ENCODE data around the gene TBC1D3I.
A peak's percentile ranks its signal among the peaks of the same experiment; 100 is the strongest.
"Not testable (repeated sequence)": the region's sequence is repeated elsewhere in the genome, so short reads cannot be mapped to it uniquely, and the experiment has no call there.

Gene TBC1D3I
- total RNA-seq, result 0 to 0.11 (median 0) reads per million in 17 experiments

DNA sequence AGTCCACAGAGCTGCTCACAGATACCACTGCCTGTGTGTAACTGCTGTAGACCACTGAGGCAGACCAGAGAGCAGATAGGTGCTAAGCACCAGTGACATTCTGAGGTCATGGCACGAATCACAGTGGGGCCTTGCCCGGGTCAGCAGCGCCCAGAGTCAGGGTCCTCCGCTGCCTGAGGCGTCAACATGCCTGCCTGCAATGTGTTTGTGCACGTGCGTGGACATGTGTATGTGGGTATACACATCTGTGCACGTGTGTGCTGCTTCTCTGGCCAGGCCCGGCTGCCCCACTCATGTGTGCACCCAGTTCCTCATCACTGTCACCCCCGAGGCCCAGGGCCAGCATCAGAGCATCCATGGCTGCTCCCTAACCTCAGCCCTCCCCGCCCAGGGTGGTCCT lies at the start of gene TBC1D3I:
TSS of gene TBC1D3I (minus strand) at position 101 of the 400 bp plus-strand sequence. CDS start 1,585 bp downstream, outside the sequence.
- not testable (repeated sequence) for DNase-seq

- not testable (repeated sequence) for DNase-seq
Observed at GRCh38 chr17:36295161-36295560, 30.8 kb upstream of the TBC1D3I start.

- not testable (repeated sequence) for DNase-seq
Observed at GRCh38 chr17:36289965-36290612, 25.7 kb upstream of the TBC1D3I start.

DNA sequence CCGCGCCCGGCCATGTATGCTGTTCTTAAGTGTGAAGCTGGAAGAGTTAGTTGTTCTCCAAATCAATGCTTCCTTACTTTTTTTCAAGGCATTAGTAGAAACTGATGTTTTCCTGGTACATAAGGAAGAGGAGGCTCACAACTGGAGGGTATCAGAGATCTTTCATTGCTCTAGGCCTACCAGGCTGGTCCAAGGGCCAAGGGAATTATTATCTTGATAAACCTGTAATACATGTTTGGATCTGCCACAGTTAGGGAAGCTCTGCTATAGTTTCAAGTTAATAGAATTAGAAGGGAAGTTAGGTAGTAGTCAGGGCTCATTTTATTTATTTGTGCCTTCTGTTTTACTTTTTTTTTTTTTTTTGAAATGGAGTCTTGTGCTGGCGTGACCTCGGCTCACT lies 19.8 kb upstream of the TBC1D3I start:
- DNase-seq, result not testable (repeated sequence)

- not testable (repeated sequence) for DNase-seq
Observed at GRCh38 chr17:36283256-36283655, 18.9 kb upstream of the TBC1D3I start.

DNA sequence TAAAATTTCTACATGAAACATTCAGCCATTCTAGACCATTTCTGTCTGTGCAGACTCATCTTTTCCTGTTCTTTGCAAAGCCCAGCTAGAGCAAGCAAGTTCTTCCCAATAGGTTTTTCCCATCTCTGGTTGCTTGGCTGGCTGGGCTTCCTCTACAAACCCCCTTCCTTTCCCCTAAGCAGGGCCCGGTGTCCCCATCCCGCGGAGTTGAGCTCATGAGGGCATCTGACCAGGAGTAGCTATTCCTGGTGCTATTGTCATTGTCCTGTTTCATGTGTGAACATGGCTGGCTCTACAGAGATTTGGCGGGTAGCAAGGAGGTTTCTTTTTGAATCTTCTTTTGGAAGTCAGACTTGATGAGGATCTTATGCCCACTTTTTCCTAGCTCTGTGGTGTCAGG lies 22.3 kb downstream of the TBC1D3I start:
- DNase-seq, result not testable (repeated sequence)

DNA sequence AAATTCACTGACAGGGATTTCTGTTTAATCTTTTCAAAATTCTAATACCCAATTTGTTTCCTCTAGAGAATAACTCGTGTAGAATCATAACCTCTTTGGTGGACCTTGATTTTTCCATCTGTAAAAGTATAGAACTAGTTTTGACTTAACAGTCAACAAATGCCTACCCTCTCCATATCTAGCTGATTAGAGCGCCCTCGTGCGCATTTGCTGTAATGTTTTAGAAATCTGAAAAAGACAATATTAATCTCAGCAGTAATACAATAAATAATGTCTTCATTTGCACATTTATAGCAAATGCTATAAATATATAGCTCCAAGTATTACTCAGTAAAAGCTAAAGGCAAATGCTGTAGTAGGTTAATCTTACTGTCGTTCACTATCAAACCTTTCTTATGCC lies 34.7 kb downstream of the TBC1D3I start:
- DNase-seq, result not testable (repeated sequence)

DNA sequence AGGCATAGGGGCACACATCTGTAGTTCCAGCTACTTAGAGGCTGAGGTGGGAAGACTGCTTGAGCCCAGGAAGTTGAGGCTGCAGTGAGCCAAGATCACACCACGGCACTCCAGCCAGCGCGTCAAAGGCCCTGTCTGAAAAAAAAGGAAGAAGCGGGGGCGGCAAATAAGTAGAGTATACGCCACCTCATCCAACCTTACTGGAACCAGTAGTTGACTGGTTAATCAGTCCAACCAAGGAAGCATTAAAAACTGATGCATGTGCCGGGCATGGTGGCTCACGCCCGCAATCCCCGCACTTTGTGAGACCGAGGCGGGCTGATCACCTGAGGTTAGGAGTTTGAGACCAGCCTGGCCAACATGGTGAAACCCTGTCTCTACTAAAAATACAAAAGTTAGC lies 41.4 kb downstream of the TBC1D3I start:
- peak; percentile 48 to 76 (median 66) for DNase-seq

DNA sequence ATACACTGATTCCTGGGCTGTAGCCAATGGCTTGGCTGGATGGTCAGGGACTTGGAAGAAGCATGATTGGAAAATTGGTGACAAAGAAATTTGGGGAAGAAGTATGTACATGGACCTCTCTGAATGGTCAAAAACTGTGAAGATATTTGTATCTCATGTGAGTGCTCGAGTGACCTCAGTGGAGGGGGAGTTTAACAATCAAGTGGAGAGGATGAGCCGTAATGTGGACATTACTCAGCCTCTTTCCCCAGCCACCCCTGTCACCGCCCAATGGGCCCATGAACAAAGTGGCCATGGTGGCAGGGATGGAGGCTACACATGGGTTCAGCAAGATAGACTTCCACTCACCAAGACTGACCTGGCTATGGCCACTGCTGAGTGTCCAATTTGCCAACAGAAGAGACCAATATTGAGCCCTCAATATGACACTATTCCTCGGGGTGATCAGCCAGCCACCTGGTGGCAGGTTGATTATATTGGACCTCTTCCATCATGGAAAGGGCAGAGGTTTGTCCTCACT lies 42.7 kb downstream of the TBC1D3I start:
- DNase-seq, result peak in 2 of 4 experiments; percentile 14 to 58

- DNase-seq, result peak in 2 of 4 experiments; percentile 21 to 49
Observed at GRCh38 chr17:36220737-36221580, 43.4 kb downstream of the TBC1D3I start.

DNA sequence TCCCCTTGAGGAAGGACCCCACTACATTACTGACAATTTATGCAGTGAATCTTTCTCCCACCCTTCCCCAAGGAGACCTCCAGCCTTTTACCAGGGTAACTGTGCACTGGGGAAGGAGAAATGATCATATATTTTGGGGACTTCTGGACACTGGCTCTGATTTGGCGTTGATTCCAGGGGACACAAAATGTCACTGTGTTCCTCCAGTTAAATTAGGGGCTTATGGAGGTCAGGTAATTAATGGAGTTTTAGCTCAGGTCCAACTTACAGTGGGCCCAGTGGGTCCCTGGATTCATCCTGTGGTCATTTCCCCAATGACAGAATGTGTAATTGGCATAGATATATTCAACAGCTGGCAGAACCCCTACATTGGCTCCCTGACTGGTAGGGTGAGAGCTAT lies 44.8 kb downstream of the TBC1D3I start:
- DNase-seq, result not testable (repeated sequence)

- peak; percentile 44 to 79 (median 58) for DNase-seq
Observed at GRCh38 chr17:36215406-36216308, 48.7 kb downstream of the TBC1D3I start.

DNA sequence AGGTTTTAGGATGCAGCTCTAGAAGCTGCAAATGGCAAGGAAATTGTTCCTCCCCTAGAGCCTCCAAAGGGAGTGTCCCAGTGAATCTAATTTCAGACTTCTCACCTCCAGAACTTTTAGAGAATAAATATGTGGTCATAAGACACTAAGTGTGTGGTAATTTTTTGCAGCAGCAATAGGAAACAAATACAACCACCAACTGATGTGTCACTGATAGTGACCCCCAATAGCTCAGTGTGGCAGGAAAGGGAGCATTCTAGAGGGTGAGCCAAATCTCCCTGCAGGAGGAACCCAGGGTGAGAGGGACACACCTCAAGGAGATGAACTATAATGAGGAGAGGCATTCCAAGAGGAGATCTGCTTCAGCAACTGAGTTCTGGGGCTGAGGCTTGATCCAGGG lies 49.5 kb downstream of the TBC1D3I start:
- DNase-seq, result no peak

- DNase-seq, result no peak
Observed at GRCh38 chr17:36213695-36214094, 50.7 kb downstream of the TBC1D3I start.

DNA sequence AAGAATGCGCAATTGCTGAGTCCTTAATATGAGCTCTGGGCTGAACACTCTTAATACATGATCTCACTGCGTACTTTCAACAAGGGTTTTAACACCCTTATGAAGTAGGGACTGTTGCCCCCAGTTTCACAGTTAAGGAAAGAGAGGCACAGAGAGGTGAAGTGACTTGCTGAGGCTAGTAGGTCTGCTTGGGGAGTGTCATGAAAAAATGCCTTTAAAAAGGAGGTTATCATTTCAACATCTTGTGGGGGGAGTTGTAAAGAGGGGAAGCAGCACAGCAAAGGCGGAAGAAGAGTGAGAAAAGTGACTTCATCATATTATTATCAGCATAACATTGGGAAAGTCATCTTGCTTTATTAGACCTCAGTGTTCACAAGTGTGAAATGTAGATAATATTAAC lies 51.4 kb downstream of the TBC1D3I start:
- DNase-seq, result peak in 3 of 4 experiments; percentile 24 to 86 (median 64)

GRCh38 chr17:36212272-36212605 lies 52.1 kb downstream of the TBC1D3I start:
- DNase-seq, result peak in 1 of 4 experiments; percentile 2

DNA sequence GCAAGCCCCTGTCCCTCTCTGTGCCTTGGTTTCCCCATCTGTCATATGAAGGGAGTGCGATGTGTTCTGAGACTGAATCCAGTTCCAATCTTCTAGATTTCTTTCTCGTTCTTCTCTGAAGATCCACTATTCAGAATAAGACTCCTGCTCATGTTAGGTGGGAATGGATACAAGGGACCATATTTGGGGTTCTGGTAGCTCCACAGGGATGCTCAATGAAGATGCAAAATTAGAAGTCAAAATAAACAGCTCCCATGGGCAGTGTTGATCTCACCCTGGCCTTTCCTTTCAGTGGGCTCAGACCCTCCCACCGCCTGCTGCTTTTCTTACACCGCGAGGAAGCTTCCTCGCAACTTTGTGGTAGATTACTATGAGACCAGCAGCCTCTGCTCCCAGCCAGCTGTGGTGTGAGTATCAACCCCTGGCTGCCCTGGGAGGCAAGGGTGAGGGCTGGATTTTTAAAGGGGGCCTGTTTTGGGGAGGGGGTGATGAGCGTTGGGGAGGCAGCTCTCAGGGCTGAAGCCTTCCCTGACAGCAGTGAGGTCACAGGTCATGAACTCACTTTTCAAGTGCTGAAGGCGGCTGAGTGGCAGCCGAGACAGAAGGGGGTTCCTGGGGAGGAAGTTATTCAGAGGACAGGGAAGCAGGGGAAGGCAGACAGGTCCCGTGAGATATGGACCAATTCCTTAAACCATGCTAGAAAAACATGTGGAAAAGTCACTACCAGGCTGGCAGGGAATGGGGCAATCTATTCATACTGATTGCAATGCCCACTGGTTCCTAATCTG lies 52.7 kb downstream of the TBC1D3I start:
- peak; percentile 86 to 97 (median 90) for DNase-seq

DNA sequence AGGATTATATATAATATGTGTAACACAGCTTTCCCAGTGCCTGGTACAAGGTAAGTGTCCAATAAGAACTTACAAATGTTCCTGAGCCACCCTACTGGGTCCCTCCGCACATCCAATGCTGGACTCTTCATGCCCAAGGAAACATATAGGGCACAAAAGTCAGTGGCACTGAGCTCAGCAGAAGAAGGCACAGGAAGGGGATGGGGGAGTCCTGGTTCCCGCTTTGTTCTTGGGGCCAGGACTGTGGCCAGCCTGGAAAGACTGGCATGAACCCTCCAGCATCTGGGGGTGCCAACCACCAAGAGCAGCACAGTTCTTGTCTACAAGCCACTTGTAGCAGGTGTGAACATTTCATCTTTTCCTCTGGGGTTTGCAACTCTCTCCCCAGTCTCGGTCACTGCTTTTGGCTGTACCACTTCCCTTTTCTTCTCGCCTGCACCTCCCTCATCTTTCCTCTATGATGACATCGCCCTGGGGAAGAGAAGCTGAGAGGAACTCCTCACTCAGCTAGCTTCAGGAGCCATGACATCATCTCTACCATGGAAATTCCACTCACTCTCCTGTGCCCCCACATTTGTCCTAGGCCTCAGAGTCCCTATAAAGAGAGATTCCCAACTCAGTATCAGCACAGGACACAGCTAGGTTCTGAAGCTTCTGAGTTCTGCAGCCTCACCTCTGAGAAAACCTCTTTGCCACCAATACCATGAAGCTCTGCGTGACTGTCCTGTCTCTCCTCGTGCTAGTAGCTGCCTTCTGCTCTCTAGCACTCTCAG lies 53.7 kb downstream of the TBC1D3I start, which contains the start of gene CCL4L2:
TSS of gene CCL4L2 (plus strand) at position 625 of the 773 bp plus-strand sequence.
- DNase-seq, result peak; percentile 66 to 90 (median 74)

DNA sequence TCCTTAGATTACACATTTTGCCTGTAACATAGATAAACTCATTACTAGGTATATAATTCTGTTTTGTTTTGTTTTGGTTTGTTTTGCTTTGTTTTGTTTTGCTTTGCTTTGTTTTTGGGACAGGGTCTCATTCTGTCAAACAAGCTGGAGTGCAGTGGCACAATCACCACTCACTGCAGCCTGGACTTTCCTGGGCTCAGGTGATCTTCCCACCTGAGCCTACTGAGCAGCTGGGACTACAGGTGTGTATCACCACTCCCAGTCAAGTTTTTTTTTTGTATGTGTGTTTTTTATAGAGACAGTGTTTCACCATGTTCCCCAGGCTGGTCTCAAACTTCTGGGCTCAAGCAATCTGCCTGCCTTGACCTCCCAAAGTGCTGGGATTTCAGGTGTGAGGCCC lies 54.8 kb downstream of the TBC1D3I start:
- DNase-seq, result no peak

GRCh38 chr17:36207383-36207782 lies 57.0 kb downstream of the TBC1D3I start:
- DNase-seq, result not testable (repeated sequence)

GRCh38 chr17:36206486-36206821 lies 57.9 kb downstream of the TBC1D3I start:
- not testable (repeated sequence) for DNase-seq

All from suppressor macrophage (primary cell).